ENCODE results near the gene ICA1.
"Not testable (repeated sequence)": the region's sequence is repeated elsewhere in the genome, so short reads cannot be mapped to it uniquely, and the experiment has no call there.

The ICA1 gene

DNA sequence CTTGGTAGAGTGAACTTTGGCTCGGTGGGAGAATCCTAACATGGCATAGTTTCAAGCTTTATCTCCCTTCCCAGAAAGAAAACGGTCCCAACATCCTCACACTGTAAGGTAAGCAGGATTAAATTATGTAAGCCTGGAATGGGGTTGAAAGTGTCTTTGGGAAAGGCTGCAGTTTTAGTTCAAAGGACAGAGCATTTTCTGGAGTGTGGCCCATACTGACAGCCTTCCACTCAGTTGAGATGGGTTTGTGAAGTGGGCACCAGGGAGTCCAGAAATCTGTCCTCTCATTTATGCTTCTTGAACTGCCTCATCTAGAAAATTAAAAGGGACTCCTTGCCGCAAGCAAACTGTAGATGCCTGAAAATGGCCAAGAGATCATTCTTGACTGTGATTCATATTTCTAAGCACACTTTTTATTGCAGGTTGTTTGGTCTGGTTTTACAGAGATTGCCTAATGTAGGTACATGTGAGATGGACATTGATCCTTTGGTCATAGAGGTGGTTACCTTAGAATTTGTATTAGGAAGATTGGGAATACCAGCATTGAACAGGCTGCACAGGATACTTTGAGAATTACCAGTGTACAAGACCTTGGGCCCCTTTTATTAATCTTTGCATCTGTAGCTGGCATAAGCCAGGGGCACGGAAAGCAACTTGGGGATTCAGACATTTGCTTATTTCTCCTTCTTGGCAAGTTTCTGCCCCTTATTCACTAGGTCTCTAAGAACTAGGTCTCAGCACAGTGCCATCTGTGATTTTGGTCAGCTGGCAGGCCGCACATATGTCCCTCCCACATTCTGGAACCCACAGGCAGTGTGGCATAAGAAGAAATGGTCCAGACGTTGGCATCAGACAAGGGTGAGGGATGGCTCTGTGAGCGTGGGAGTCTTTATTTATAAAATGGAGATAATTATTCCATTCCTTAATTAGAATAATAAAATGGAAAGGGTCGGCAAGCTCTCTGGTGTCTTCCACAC lies 167.5 kb downstream of the ICA1 start:
- DNase-seq (ENCODE audit: low spot score): no peak

DNA sequence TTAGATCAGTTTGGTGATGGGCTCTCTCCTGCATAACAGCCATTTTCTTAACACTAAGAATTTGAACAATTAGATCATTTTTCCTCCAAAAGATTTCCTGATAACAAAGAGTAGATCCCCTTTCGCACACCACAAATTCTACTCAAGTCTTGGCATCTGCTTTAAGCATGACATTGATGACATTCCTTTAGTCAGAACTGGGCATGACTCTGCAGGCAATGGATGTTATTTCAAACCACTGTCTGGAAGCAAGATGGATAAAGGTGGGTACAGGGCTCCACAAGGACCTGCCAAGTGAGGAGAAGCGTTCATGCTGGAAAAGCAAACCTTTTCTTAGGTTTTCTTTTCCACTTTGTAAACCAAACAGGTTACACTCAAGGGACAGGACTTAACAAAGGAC lies 169.8 kb downstream of the ICA1 start:
- DNase-seq (ENCODE audit: low spot score): no peak

DNA sequence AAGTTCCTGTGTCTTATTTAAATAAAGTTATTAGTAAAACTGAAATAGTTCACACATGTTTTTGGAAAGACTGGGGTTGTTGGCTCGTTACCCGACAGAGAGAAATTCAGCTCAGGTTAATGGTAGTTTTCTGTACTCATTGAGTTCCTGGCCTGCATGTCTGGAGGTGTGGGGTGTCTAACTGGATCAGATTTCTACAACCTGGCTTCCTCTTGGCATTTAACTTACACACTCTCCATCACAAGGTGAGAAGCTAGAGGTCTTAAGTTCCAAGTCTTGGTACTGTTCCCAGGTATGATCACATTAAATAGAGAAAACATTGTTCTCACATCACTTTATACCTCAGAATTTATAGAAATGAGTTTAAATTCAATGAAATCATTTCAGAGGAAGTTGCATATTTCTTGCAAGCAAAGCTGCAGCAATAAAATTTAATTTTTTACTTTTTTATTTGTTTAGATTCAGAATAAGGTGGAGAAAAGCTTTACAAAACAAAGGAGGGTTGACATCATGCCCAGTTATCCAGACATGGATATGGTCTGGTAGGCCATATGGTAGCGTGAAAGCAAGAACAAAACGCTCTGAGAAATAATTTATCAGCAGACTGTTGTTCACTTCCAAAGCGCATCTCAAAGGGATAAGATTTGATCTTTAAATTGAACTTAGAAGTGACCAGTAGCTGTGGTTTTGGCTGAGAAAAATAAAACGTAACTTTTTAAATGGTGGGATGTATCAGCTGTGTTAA lies 172.8 kb downstream of the ICA1 start:
- DNase-seq (ENCODE audit: low spot score): no peak

DNA sequence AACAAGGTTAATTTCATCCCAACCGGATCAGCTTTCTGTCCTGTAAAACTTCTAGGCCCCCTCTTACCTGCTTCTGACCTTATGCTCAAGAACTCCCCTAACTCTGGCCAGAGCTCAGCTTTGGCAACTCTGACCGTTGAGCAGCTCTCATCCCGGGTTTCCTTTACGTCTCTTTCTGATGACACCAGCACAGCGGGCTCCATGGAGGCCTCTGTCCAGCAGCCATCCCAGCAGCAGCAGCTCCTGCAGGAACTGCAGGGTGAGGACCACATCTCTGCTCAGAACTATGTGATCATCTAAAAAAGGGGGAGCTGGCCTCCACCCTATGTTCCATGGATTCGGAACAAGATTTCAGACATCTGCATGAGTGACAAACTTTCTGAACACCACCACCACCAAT lies 175.7 kb downstream of the ICA1 start:
- DNase-seq (ENCODE audit: low spot score): no peak

DNA sequence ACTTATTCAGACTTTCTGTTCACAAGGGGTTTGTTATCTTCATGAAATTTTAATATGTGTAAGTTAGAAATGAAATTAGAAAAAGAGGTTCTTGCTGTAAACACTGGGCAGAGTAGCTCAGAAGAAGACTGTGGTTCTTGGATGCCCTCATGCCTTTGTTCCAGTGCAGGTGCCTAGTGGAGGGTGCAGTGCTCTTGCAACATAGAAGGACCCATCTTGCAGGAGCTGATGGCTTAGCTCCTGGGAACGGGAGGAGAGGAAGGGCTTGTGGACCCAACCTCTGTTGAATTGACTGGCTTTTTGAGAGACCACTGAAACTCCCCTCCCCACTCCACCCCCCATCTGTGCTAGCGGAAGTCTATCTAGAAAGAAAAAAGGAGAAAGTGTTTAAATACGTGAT lies 176.5 kb downstream of the ICA1 start:
- no peak for DNase-seq (ENCODE audit: low spot score)

DNA sequence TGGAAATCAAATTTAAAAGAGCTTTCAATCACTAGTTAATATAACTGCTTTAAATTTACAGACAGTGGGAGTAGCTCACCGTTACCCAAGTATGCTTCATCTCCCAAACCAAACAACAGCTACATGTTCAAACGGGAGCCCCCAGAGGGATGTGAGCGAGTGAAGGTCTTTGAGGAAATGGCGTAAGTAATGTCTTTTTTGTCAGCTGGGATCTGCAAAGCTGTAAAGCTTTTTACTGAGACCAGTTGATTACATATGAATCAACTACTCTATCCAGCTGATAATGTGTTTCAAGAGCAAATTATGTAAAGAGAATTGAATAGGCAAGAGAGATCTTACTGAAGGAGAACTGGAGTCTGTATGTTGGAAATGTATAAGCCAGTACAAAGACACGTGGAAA lies 177.1 kb downstream of the ICA1 start:
- no peak for DNase-seq (ENCODE audit: low spot score)

DNA sequence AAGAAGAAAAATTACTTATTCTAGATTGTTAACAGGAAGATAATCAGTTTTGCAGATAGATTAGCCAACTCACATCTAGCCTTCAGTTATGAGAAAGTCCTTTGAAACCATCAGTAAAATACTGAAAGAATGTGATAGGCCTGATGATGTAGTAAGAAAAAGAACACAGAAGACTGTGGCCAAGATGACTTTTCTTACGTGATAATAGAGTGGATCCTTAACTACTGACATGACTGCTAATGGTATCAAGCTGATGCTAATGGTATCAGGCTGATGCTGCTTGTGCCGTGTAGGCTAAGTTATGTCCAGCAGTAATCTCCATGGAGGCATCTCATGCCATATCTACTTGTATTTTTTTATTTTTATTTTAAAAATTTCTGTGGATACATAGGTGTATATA lies 179.2 kb downstream of the ICA1 start:
- DNase-seq (ENCODE audit: low spot score): no peak

DNA sequence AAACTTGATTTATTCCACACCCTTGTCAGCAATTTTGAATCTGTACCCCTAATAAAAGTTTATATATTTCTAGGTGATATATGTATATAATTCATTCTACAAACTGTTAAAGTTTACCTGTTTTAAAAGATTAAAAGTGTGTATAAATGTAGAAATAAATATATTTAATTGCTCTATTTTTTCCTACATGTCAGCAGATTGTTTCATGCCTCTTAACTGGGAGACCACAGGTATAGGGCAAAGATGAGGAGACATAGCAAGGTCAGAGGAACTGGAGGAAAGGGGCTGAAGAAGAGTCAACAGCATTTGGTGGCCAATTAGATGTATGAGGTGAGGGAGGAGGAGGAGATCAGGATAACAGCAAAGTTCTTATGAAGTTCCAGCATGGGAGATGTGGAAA lies 183.5 kb downstream of the ICA1 start:
- no peak for DNase-seq (ENCODE audit: low spot score)

DNA sequence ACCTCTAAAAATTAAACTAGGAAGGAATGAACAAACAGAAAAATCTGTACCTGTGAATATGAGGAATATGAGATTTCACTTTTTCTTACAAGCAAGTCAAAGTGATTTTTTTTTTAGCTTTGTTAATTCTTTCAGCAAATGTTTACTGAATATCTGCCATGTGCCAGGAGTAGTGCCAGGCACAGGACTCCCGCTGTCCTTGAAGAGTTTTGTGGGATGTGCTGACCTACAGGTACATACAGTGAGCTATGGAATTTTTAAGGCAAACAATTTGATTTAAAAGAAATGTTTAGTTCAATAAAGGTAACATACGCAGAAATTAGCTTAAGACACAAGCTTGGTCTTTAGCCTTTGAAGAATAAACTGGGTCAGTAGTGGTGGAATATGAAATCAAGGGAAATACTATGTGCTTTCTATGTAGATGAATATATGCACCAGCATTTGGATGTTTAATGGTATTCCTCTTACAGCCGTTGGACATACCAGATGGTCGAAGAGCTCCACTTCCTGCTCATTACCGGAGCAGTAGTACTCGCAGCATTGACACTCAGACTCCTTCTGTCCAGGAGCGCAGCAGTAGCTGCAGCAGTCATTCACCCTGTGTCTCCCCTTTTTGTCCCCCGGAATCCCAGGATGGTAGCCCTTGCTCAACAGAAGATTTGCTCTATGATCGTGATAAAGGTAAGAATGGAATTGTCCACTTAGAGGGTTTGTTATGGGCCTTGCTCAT lies 191.4 kb downstream of the ICA1 start:
- DNase-seq (ENCODE audit: low spot score): no peak

DNA sequence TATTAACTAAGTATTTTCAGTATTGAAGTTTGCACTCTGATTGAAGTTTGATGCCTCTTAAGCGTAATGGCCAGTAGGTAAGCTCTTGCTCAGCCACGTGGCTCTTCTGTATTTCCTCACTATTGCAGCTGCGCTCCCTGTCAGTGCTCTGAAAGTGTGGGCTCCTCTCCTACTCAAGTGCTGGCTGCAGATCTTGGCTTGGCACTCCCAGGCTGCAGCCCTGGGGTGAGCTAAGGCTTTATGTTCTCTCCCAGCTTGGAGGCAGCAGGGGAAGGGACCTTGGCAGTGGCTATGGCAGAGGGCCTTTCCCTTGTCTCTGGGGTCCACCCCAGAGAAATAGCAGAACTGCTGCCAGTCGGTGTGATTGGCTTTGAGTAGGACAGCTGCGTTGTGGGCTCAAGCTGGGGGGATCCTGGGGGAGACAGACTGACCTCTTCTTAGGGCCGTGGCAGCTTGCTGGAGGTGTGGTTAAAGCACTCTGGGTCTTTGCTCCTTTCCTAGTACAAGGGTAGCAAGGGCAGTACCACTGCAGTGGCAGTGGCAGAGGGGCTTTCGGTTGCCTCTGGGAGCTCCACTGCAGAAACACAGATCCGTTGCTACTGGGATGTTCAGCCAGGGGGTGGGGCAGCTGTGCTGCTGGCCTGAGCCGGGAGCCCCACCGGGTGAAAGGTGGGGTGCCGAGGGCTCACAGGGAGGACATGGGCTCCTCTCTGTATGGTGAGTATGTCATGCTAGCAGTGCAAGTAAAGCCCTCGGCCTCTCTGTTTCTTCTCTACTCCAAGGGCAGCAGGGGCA lies 192.9 kb downstream of the ICA1 start:
- no peak for DNase-seq (ENCODE audit: low spot score)

DNA sequence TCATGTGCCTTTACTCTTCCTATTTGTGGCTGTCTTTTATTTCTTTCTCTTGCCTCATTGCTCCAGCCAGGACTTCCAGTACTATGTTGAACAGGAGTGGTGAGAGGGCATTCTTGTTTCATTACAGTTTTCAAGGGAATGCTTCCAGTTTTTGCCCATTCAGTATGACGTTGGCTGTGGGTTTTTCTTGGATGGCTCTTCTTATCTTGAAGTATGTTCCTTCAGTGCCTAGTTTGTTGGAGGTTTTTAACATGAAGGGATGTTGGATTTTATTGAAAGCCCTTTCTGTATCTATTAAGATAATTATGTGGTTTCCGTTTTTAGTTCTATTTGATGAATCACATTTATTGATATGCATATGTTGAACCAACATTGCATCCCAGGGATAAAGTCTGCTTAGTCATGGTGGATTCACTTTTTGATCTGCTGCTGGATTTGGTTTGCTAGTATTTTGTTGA lies 196.6 kb downstream of the ICA1 start:
- DNase-seq (ENCODE audit: low spot score): peak; percentile 13

DNA sequence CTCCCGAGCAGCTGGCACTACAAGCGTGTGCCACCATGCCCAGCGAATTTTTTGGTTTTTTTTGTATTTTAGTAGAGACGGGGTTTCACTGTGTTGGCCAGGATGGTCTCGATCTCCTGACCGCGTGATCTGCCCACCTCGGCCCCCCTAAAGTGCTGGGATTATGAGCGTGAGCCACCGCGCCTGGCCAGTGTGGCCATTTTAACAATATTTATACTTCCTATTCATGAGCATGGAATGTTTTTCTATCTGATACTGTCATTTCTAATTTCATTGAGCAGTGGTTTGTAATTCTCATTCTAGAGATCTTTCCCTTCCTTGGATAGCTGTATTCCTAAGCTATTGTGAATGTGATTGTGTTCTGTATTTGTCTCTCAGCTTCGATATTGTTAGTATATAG lies 197.1 kb downstream of the ICA1 start:
- no peak for DNase-seq (ENCODE audit: low spot score)

DNA sequence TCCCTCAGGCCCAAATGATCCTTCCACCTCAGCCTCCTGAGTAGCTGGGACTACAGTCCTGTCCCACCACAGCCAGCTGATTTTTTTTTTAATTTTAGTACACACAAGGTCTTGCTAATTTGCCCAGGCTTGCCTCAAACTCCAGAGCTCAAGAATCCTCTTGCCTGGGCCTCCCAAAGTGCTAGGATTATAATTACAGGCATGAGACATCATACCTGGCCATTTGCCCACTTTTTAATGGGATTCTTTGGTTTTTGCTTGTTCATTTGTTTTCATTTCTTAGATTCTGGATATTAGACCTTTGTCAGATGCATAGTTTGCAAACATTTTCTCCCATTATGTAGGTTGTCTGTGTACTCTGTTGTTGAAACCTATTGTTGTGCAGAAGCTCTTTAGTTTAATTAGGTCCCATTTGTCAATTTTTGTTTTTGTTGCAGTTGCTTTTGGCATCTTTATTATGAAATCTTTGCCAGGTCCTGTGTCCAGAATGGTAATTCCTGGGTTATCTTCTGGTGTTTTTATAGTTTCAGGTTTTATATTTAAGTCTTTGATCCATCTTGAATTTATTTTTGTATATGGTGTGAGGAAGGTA lies 198.2 kb downstream of the ICA1 start:
- no peak for DNase-seq (ENCODE audit: low spot score)

DNA sequence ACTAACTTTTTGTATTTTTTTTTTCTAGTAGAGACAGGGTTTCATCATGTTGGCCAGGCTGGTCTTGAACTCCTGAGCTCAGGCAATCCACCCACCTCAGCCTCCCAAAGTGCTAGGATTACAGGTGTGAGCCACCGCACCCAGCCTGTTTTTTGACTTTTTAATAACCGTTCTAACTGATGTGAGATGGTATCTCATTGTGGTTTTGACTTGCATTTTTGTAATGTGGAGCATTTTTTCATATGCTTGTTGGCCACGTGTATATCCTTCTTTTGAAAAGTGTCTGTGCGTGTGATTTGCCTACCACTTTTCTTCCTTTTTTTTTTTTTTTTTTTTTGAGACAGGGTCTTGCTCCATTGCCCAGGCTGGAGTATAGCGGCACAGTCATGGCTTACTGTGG lies 198.7 kb downstream of the ICA1 start:
- DNase-seq (ENCODE audit: low spot score): not testable (repeated sequence)
